Activated CD4-positive, alpha-beta T cell treated with anti-CD3 and anti-CD28 coated beads for 36 hours (primary cell): ENCODE data around the gene ENO1. TPM values are rescaled to one million over a fixed set of nuclear protein-coding genes. Genes with fewer than 3 reads are reported as not detected.
"Not testable (repeated sequence)": the region's sequence is repeated elsewhere in the genome, so short reads cannot be mapped to it uniquely, and the experiment has no call there.

ENCODE experiments used
- ATAC-seq: fragments of 200-7000 bp; cut with Tn5 transposase; one replicate; pipeline ENCODE4 v1.10.0; 2021; ENCODE audit warnings: mild to moderate bottlenecking, moderate library complexity
- CTCF ChIA-PET: fragments of 350-600 bp; sonication (Branson Sonifier 250); formaldehyde crosslinking; loops from one replicate; lab custom pipeline; 2021; ENCODE audit warnings: antibody characterized with exemption; lab: Charles Lee
- POLR2A ChIA-PET: fragments of 350-600 bp; sonication (Branson Sonifier 250); formaldehyde crosslinking; loops from one replicate; lab custom pipeline; 2021; ENCODE audit warnings: antibody characterized with exemption, inconsistent platforms; lab: Charles Lee
- DNase-seq: peaks from one replicate; pipeline ENCODE4 v3.0.0-alpha.2; 2020
- H3K27ac Mint-ChIP-seq: one replicate; pipeline ENCODE4 v1.8.0; 2021; ENCODE audit warnings: mixed read lengths
- H3K27me3 Mint-ChIP-seq: one replicate; pipeline ENCODE4 v1.8.0; 2021; ENCODE audit warnings: mixed read lengths
- H3K36me3 Mint-ChIP-seq: one replicate; pipeline ENCODE4 v1.8.0; 2021; ENCODE audit warnings: low read depth, mixed read lengths
- H3K4me1 Mint-ChIP-seq: one replicate; pipeline ENCODE4 v1.8.0; 2021; ENCODE audit warnings: mixed read lengths
- H3K4me3 Mint-ChIP-seq: one replicate; pipeline ENCODE4 v1.8.0; 2021; ENCODE audit warnings: mild to moderate bottlenecking, moderate library complexity, mixed read lengths
- H3K9me3 Mint-ChIP-seq: one replicate; pipeline ENCODE4 v1.8.0; 2021; ENCODE audit warnings: low read depth, mixed read lengths
- intact Hi-C, 2 experiments: fragments of 100-400 bp; cut with DNase I in 1 of 2; cut with micrococcal nuclease in 1 of 2; formaldehyde crosslinking; loops; one replicate each; pipeline versions ENCODE4 v1.14.2 to v1.15.1; 2022 to 2024; cut with DNase I, micrococcal nuclease
- total RNA-seq, 2 experiments: library from RNA; stranded (reverse); gene quantifications; one replicate each; pipeline ENCODE4 v1.2.3, GENCODE V29; 2021

Gene ENO1
- total RNA-seq, 2 experiments from 2014 or later = 2,573 to 3,583 TPM

DNA sequence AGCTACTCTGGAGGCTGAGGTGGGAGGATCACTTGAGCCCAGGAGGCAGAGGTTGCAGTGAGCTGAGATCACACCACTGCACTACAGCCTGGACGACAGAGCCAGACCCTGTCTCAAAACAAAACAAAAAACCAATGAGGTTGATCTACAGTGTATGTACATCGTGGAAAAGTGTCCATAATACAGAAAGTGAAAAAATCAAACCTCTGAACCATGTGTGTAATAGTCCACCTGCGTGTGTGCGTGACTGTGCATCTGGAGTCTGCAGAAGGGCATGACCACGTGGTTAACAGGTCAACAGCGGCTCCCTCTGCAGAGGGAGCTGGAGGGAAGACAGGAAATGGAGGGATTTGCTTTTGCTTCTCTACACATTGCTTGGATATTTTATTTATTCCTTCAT, 32.4 kb upstream of the ENO1 start:
- H3K27me3 Mint-ChIP-seq = no peaks in the 10 kb centered on the region
- intact Hi-C loops = no loop called here
- H3K4me3 Mint-ChIP-seq = no peak overlapping the region
- ChIA-PET CTCF (interaction anchor here (0.9 to 1.8 kb wide), 3 partner anchors 52 to 94 kb away, joined by 4 to 8 read pairs (median 5); no protein-coding TSS in a partner anchor), POLR2A (interaction anchor here (0.6 kb wide), 1 partner anchor 50 kb away, joined by 3 read pairs; no protein-coding TSS in a partner anchor)
- H3K27ac Mint-ChIP-seq = no peak overlapping the region
- DNase-seq = no peak
- peak; percentile 36 for ATAC-seq
- H3K36me3 Mint-ChIP-seq = no peaks in the 10 kb centered on the region
- no peaks in the 10 kb centered on the region for H3K9me3 Mint-ChIP-seq
- peaks cover 2% of the 10 kb centered on the region for H3K4me1 Mint-ChIP-seq

DNA sequence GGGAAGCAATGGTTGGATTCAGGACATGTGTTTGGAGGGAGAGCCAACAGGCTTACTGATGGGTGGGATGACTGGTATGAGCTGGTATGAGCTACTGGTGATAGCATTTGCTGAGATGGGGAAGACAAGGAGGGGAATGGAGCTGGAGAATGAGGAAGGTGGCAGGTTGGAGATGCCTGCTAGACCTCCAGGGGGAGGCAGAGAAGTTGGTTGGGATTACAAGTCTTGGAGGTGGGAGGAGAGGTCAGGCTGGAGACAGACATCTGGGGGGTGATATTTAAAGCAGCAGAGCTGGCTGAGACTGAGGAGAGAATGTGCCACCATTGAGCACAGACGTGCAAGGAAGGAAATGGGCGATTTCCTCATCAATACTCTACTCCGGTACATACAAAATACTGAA, 31.8 kb upstream of the ENO1 start:
- no peak overlapping the region for H3K27ac Mint-ChIP-seq
- H3K4me1 Mint-ChIP-seq = peaks cover 7% of the 10 kb centered on the region
- ATAC-seq (no peak), DNase-seq (no peak)
- no peaks in the 10 kb centered on the region for H3K9me3 Mint-ChIP-seq
- POLR2A ChIA-PET = interaction anchor here (0.6 kb wide), 1 partner anchor 49 kb away, joined by 3 read pairs; no protein-coding TSS in a partner anchor
- no peaks in the 10 kb centered on the region for H3K36me3 Mint-ChIP-seq
- H3K27me3 Mint-ChIP-seq = no peaks in the 10 kb centered on the region
- intact Hi-C loops = no loop called here
- H3K4me3 Mint-ChIP-seq = no peak overlapping the region
- CTCF ChIA-PET = interaction anchor here (0.9 to 1.8 kb wide), 2 partner anchors 53 to 62 kb away, joined by 4 to 8 read pairs; no protein-coding TSS in a partner anchor

DNA sequence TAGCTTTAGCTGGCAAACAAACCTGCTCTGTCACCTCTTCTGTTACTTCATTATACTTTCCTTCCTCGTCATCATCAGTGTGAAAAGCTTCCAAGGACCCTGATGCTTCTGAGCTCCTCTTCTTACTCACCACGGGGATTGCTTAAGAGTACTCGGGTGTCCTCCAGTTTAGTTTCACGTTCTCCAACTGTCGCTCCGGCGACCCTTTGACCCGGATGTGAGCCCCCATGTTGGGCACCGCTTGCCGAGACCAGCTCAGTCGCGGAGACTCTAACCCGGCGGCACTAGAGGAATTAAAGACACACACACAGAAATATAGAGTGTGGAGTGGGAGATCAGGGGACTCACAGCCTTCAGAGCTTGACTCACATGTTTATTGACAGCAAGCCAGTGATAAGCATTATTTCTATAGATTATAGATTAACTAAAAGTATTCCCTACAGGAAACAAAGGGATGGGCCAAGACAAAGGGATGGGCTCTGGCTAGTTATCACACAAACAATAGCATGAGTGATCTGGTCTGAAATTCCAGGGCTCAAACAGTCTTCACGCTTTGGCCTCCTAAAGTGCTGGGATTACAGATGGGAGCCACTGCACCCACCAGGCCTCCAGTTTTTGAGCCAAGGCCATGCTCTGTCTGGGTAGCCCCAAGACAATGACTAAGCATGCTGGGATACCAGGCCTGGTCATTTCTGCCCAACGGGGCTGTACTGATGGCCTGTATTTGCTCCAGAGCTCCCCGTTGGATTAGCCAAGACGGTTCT, 30.1 kb upstream of the ENO1 start:
- H3K4me3 Mint-ChIP-seq = no peak overlapping the region
- DNase-seq (no peak), ATAC-seq (no peak)
- H3K9me3 Mint-ChIP-seq = no peaks in the 10 kb centered on the region
- ChIA-PET CTCF (interaction anchor here (0.6 to 1.9 kb wide), 5 partner anchors 9 to 203 kb away, joined by 3 to 6 read pairs (median 6); no protein-coding TSS in a partner anchor), POLR2A (interaction anchor here (0.6 kb wide), 1 partner anchor 87 kb away, joined by 11 read pairs; no protein-coding TSS in a partner anchor)
- no peaks in the 10 kb centered on the region for H3K27me3 Mint-ChIP-seq
- intact Hi-C loops = loop anchor here in 1 of 2 experiments (10.0 kb wide), 1 partner anchor 516 kb away; no protein-coding TSS in a partner anchor
- H3K4me1 Mint-ChIP-seq = peaks cover 11% of the 10 kb centered on the region
- H3K27ac Mint-ChIP-seq = no peak overlapping the region
- no peaks in the 10 kb centered on the region for H3K36me3 Mint-ChIP-seq

DNA sequence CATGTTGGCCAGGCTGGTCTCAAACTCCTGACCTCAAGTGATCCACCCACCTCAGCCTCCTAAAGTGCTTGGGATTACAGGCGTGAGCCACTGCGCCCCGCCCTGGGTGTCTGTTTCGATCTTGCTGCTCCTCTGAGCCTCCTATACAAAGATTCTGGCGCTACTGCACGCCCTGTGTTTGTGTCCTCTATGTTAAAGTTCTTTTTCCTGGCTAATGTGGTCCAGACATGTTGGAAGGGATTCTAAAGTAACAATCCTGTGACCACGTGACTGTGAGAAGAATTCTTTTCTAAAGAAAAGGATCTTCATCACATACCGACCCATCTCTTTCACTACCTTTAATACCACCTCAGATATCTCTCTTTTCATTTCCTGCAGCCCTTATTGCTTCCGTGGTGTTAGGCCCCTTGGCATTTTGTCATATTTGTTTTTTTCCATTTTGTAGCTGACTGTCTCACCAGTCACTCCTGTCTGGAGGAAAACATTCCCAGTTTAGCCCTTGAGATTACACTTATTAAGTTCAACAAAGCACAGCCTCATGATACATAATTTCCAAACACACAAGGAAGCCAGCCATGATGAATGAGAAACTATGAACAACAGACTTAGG, 27.2 kb upstream of the ENO1 start:
- ATAC-seq (no peak), DNase-seq (no peak)
- peaks cover 30% of the 10 kb centered on the region for H3K4me1 Mint-ChIP-seq
- no peaks in the 10 kb centered on the region for H3K9me3 Mint-ChIP-seq
- H3K4me3 Mint-ChIP-seq = no peak overlapping the region
- intact Hi-C loops = loop anchor here in 1 of 2 experiments (10.0 kb wide), 1 partner anchor 519 kb away; no protein-coding TSS in a partner anchor
- peaks cover 3% of the 10 kb centered on the region for H3K36me3 Mint-ChIP-seq
- POLR2A ChIA-PET = interaction anchor here (0.7 kb wide), 1 partner anchor 21 kb away, joined by 7 read pairs; no protein-coding TSS in a partner anchor
- H3K27me3 Mint-ChIP-seq = no peaks in the 10 kb centered on the region
- peak overlapping the region; percentile 29 for H3K27ac Mint-ChIP-seq
- CTCF ChIA-PET = interaction anchor here (0.7 to 0.8 kb wide), 3 partner anchors 11 to 318 kb away, joined by 3 to 4 read pairs (median 3); no protein-coding TSS in a partner anchor

DNA sequence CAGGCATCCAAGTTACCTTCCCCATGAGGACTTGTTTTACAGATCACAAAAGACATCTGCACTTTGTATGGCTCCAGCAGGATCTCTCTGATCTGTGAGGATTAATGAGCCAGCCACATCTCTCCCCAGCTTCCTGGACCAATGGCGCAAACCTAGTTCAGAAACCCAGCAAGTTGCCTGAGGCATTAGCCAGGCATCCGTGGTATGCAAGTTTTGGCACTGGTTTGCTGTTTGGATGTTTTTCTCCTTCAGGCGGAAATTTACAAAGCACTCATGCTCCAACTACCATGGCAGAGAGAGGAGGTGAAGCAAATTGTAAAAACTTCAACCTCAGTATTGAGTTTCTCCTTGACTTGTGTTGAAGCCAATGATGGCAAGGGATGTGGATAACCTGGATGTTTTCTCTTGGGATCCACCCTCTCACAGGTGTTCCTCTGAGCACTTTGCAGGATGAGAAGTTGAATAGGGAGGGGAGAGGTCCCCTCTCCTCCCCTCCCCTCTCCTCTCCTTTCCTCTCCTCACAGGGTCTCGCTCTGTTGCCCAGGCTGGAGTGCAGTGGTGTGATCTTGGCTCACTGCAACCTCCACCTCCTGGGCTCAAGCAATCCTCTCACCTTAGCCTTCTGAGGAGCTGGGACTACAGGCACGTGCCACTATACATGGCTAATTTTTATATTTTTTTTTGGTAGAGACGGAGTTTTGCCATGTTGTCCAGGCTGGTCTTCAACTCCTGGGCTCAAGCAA, 25.6 kb upstream of the ENO1 start:
- H3K4me3 Mint-ChIP-seq = no peak overlapping the region
- H3K36me3 Mint-ChIP-seq = peaks cover 7% of the 10 kb centered on the region
- DNase-seq (no peak), ATAC-seq (no peak)
- H3K27me3 Mint-ChIP-seq = no peaks in the 10 kb centered on the region
- no peaks in the 10 kb centered on the region for H3K9me3 Mint-ChIP-seq
- POLR2A ChIA-PET = no interaction called here
- CTCF ChIA-PET = interaction anchor here (0.8 to 1.6 kb wide), 2 partner anchors 45 to 55 kb away, joined by 3 read pairs; no protein-coding TSS in a partner anchor
- intact Hi-C loops = loop anchor here in 1 of 2 experiments (5.0 to 10.0 kb wide), 2 partner anchors 202 to 521 kb away; no protein-coding TSS in a partner anchor
- H3K27ac Mint-ChIP-seq = peak overlapping the region; percentile 48
- peaks cover 46% of the 10 kb centered on the region for H3K4me1 Mint-ChIP-seq

DNA sequence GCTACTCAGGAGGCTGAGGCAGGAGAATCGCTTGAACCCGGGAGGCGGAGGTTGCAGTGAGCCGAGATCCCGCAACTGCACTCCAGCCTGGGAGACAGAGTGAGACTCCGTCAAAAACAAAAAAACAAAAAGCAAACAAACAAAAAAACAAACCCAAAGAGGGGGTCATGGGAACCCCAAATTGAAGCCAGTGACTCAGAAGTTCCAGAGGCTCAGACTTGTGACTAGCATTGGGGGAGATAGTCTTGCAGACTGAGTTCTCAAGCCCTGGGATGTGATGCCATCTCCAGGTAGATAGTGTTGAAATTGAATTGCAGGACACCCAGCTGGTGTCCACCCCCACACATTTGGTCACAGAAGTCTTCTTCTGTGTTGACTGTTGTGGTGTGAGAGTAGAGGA, 24.9 kb upstream of the ENO1 start:
- intact Hi-C loops = loop anchor here in 1 of 2 experiments (5.0 to 10.0 kb wide), 2 partner anchors 201 to 521 kb away; no protein-coding TSS in a partner anchor
- H3K9me3 Mint-ChIP-seq = peaks cover 5% of the 10 kb centered on the region

DNA sequence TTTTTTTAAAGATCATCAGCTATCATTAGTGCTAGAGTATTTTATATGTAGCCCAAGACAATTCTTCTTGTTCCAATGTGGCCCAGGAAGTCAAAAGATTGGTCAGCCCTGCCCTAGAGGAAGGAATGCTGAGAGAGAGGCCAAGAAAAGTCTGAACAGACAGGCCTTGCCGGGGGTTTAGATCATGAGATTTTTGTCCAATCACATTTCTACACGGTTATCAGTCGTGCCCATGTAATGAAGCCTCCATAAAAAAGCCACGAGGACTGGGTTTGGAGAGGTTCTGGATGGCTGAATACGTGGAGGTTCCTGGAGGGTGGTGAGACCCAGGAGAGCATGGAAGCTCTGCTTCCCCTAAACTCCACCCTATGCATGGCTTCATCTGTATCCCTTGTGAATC, 24.3 kb upstream of the ENO1 start:
- DNase-seq (no peak), ATAC-seq (no peak)
- ChIA-PET CTCF (interaction anchor here (0.8 to 2.4 kb wide), 3 partner anchors 29 to 102 kb away, joined by 3 to 6 read pairs (median 3); no protein-coding TSS in a partner anchor), POLR2A (no interaction called here)
- H3K9me3 Mint-ChIP-seq = peaks cover 8% of the 10 kb centered on the region
- H3K27me3 Mint-ChIP-seq = no peaks in the 10 kb centered on the region
- peaks cover 54% of the 10 kb centered on the region for H3K4me1 Mint-ChIP-seq
- peaks cover 14% of the 10 kb centered on the region for H3K36me3 Mint-ChIP-seq
- H3K27ac Mint-ChIP-seq = peak overlapping the region; percentile 40
- no peak overlapping the region for H3K4me3 Mint-ChIP-seq
- intact Hi-C loops = loop anchor here in 1 of 2 experiments (5.0 to 10.0 kb wide), 2 partner anchors 200 to 522 kb away; no protein-coding TSS in a partner anchor

More for the DNA sequence above, 24.9 kb upstream of the ENO1 start:
- peaks cover 12% of the 10 kb centered on the region for H3K36me3 Mint-ChIP-seq
- peaks cover 52% of the 10 kb centered on the region for H3K4me1 Mint-ChIP-seq
- H3K27ac Mint-ChIP-seq = peak overlapping the region; percentile 48
- peak; percentile 12 for ATAC-seq
- ChIA-PET POLR2A (no interaction called here), CTCF (interaction anchor here (0.8 to 1.6 kb wide), 2 partner anchors 30 to 45 kb away, joined by 3 read pairs; no protein-coding TSS in a partner anchor)
- H3K27me3 Mint-ChIP-seq = no peaks in the 10 kb centered on the region
- peak; percentile 63 for DNase-seq
- no peak overlapping the region for H3K4me3 Mint-ChIP-seq

DNA sequence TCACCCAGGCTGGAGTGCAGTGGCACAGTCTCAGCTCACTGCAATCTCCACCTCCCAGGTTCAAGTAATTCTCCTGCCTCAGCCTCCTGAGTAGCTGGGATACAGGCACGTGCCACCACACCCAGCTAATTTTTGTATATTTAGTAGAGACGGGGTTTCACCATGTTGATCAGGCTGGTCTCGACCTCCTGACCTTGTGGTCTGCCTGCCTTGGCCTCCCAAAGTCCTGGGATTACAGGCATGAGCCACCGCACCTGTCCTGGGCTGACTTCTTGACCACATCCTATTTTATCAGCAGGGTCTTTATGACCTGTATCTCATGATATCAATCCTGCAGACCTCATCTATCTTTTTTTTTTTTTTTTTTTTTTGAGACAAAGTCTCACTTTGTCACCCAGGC, 22.2 kb upstream of the ENO1 start:
- H3K4me1 Mint-ChIP-seq = peaks cover 50% of the 10 kb centered on the region
- ChIA-PET CTCF (interaction anchor here (0.8 to 2.4 kb wide), 2 partner anchors 34 to 105 kb away, joined by 4 to 6 read pairs; no protein-coding TSS in a partner anchor), POLR2A (interaction anchor here (1.3 to 1.7 kb wide), 4 partner anchors 21 to 27 kb away, joined by 3 to 10 read pairs (median 6); partner anchors contain the start of gene ENO1)
- not testable (repeated sequence) for H3K9me3 Mint-ChIP-seq, ATAC-seq, H3K4me3 Mint-ChIP-seq, H3K27me3 Mint-ChIP-seq, DNase-seq
- peak overlapping the region; percentile 96 for H3K27ac Mint-ChIP-seq
- intact Hi-C loops = loop anchor here (1.0 to 10.0 kb wide), 8 partner anchors 21 to 524 kb away; partner anchors contain the start of genes ENO1 (in 1 of the 2) and RERE (in 1 of the 2)
- H3K36me3 Mint-ChIP-seq = peaks cover 14% of the 10 kb centered on the region

DNA sequence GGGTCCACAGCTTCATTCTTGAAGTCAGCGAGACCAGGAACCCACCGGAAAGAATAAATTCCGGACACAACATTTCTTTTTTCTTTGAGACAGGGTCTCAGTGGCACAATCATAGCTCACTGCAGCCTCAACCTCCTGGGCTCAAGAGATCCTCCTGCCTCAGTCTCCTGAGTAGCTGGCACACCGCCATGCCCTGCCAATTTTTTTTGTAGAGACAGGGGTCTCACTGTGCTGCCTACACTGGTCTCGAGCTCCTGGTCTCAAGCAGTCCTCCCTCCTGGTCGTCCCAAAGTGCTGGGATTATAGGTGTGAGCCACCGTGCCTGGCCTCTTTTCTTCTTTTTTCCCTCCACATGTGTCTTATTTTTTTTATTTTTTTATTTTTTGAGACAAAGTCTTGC, 20.6 kb upstream of the ENO1 start:
- intact Hi-C loops = no loop called here
- ATAC-seq (no peak), DNase-seq (no peak)
- peak overlapping the region; percentile 96 for H3K27ac Mint-ChIP-seq
- peaks cover 14% of the 10 kb centered on the region for H3K36me3 Mint-ChIP-seq
- H3K9me3 Mint-ChIP-seq = peaks cover 8% of the 10 kb centered on the region
- no peaks in the 10 kb centered on the region for H3K27me3 Mint-ChIP-seq
- no peak overlapping the region for H3K4me3 Mint-ChIP-seq
- H3K4me1 Mint-ChIP-seq = peaks cover 50% of the 10 kb centered on the region
- ChIA-PET POLR2A (interaction anchor here (0.6 to 1.3 kb wide), 3 partner anchors 10 to 33 kb away, joined by 3 to 4 read pairs (median 3); partner anchors contain the start of gene ENO1), CTCF (interaction anchor here (1.4 to 2.0 kb wide), 3 partner anchors 19 to 32 kb away, joined by 4 to 7 read pairs (median 6); partner anchors contain the start of gene ENO1)

DNA sequence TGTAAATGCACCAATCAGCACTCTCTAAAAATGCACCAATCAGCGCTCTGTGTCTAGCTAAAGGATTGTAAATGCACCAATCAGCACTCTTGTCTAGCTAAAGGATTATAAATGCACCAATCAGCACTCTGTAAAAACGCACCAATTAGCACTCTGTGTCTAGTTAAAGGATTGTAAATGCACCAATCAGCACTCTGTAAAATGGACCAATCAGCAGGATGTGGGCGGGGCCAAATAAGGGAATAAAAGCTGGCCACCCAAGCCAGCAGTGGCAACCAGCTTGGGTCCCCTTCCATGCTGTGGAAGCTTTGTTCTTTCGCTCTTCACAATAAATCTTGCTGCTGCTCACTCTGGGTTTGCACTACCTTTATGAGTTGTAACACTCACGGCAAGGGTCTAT, 19.9 kb upstream of the ENO1 start:
- Mint-ChIP-seq H3K36me3 (peaks cover 14% of the 10 kb centered on the region), H3K4me1 (peaks cover 46% of the 10 kb centered on the region), H3K27ac (peak overlapping the region; percentile 96)
- H3K4me3 Mint-ChIP-seq, ATAC-seq, DNase-seq, H3K27me3 Mint-ChIP-seq, H3K9me3 Mint-ChIP-seq, intact Hi-C loops: not testable (repeated sequence)
- CTCF ChIA-PET = interaction anchor here (1.4 to 2.0 kb wide), 3 partner anchors 18 to 32 kb away, joined by 4 to 7 read pairs (median 6); partner anchors contain the start of gene ENO1
- POLR2A ChIA-PET = interaction anchor here (0.6 to 1.3 kb wide), 4 partner anchors 11 to 41 kb away, joined by 3 to 6 read pairs (median 4); partner anchors contain the start of gene ENO1
